WTC11 (cell line): ENCODE measurements around the gene IRF2BPL. TPM values are rescaled to one million over a fixed set of nuclear protein-coding genes. Genes with fewer than 3 reads are reported as not detected.

ENCODE experiments used
- ATAC-seq: fragments of 200-7000 bp; cut with Tn5 transposase; 2 replicates; pipeline ENCODE4 v1.10.0; 2021; ENCODE audit warnings: mild to moderate bottlenecking, moderate library complexity
- CTCF ChIA-PET: fragments of 300-600 bp; sonication (Branson Sonifier 250); formaldehyde crosslinking; loops from one replicate; lab custom pipeline; 2021; ENCODE audit warnings: antibody characterized with exemption; lab: Charles Lee
- POLR2A ChIA-PET: fragments of 350-600 bp; sonication (Branson Sonifier 250); formaldehyde crosslinking; loops from one replicate; lab custom pipeline; 2021; ENCODE audit warnings: antibody characterized with exemption; lab: Charles Lee
- DNase-seq: peaks from one replicate; pipeline ENCODE4 v3.0.0; 2021; ENCODE audit warnings: low spot score
- H3K27ac Mint-ChIP-seq: 2 replicates; pipeline ENCODE4 v1.8.0; 2021; ENCODE audit warnings: mixed read lengths
- H3K27me3 Mint-ChIP-seq: 2 replicates; pipeline ENCODE4 v1.8.0; 2021; ENCODE audit warnings: low read depth, mild to moderate bottlenecking, moderate library complexity, mixed read lengths
- H3K36me3 Mint-ChIP-seq: 2 replicates; pipeline ENCODE4 v1.8.0; 2021; ENCODE audit warnings: mixed read lengths
- H3K4me1 Mint-ChIP-seq: 2 replicates; pipeline ENCODE4 v1.8.0; 2022; ENCODE audit warnings: mixed read lengths
- H3K4me3 Mint-ChIP-seq: 2 replicates; pipeline ENCODE4 v1.8.0; 2021; ENCODE audit warnings: mild to moderate bottlenecking, moderate library complexity, mixed read lengths
- H3K9me3 Mint-ChIP-seq: 2 replicates; pipeline ENCODE4 v1.8.0; 2021; ENCODE audit warnings: mixed read lengths
- AFF4 ChIP-seq: sonication (generic); formaldehyde crosslinking; IDR thresholded peaks from 2 replicates; pipeline ENCODE4 v1.8.1; 2023; ENCODE audit warnings: mild to moderate bottlenecking, missing genetic modification reagents, borderline replicate concordance
- ATF3 ChIP-seq: sonication (generic); formaldehyde crosslinking; conservative IDR thresholded peaks from 2 replicates; pipeline ENCODE4 v1.8.1; 2022; ENCODE audit warnings: mild to moderate bottlenecking, missing genetic modification reagents
- CREM ChIP-seq: sonication (generic); formaldehyde crosslinking; IDR thresholded peaks from 2 replicates; pipeline ENCODE4 v1.8.1; 2022; ENCODE audit warnings: mild to moderate bottlenecking, missing genetic modification reagents, moderate library complexity
- ERG ChIP-seq: fragments of 250-450 bp; sonication (Bioruptor Pico); IDR thresholded peaks from 2 replicates; pipeline ENCODE4 v1.8.0; 2021; ENCODE audit warnings: mild to moderate bottlenecking
- ESRRA ChIP-seq: sonication (generic); formaldehyde crosslinking; IDR thresholded peaks from 2 replicates; pipeline ENCODE4 v1.8.1; 2022; ENCODE audit warnings: mild to moderate bottlenecking, missing genetic modification reagents, borderline replicate concordance
- GABPB1 ChIP-seq: sonication (generic); formaldehyde crosslinking; IDR thresholded peaks from 2 replicates; pipeline ENCODE4 v1.8.1; 2023; ENCODE audit warnings: mild to moderate bottlenecking, missing genetic modification reagents
- HMGA2 ChIP-seq: fragments of 250-450 bp; sonication (Bioruptor Pico); IDR thresholded peaks from 2 replicates; pipeline ENCODE4 v1.4.0; 2021; ENCODE audit warnings: mild to moderate bottlenecking, moderate library complexity
- IRF1 ChIP-seq: sonication (generic); formaldehyde crosslinking; IDR thresholded peaks from 2 replicates; pipeline ENCODE4 v1.8.0; 2023; ENCODE audit warnings: missing genetic modification reagents
- JAZF1 ChIP-seq: fragments of 250-450 bp; sonication (Bioruptor Pico); IDR thresholded peaks from 2 replicates; pipeline ENCODE4 v1.9.0; 2021; ENCODE audit warnings: moderate library complexity, mild to moderate bottlenecking, inconsistent platforms
- KAT7 ChIP-seq: sonication (generic); formaldehyde crosslinking; IDR thresholded peaks from 2 replicates; pipeline ENCODE4 v1.8.1; 2023; ENCODE audit warnings: missing genetic modification reagents, mild to moderate bottlenecking, borderline replicate concordance
- MAX ChIP-seq: sonication (generic); formaldehyde crosslinking; IDR thresholded peaks from 2 replicates; pipeline ENCODE4 v1.8.0; 2022; ENCODE audit warnings: mild to moderate bottlenecking, missing genetic modification reagents
- MLX ChIP-seq: sonication (generic); formaldehyde crosslinking; IDR thresholded peaks from 2 replicates; pipeline ENCODE4 v1.8.1; 2023; ENCODE audit warnings: mild to moderate bottlenecking, missing genetic modification reagents, moderate library complexity
- MYBL2 ChIP-seq: sonication (generic); formaldehyde crosslinking; IDR thresholded peaks from 2 replicates; pipeline ENCODE4 v1.8.1; 2023; ENCODE audit warnings: mild to moderate bottlenecking, moderate library complexity, missing genetic modification reagents
- SP1 ChIP-seq: sonication (generic); formaldehyde crosslinking; conservative IDR thresholded peaks from 2 replicates; pipeline ENCODE4 v1.8.1; 2022; ENCODE audit warnings: missing genetic modification reagents
- ZBTB21 ChIP-seq: sonication (generic); formaldehyde crosslinking; IDR thresholded peaks from 2 replicates; pipeline ENCODE4 v1.8.1; 2023; ENCODE audit warnings: mild to moderate bottlenecking, missing genetic modification reagents, borderline replicate concordance
- ZNF532 ChIP-seq: fragments of 250-450 bp; sonication (Bioruptor Pico); IDR thresholded peaks from 2 replicates; pipeline ENCODE4 v1.9.0; 2021; ENCODE audit warnings: mild to moderate bottlenecking, borderline replicate concordance
- ZNF671 ChIP-seq: fragments of 250-450 bp; sonication (Bioruptor Pico); IDR thresholded peaks from 2 replicates; pipeline ENCODE4 v1.8.0; 2021; ENCODE audit warnings: mild to moderate bottlenecking
- total RNA-seq: library from RNA; stranded (reverse); gene quantifications from 3 replicates; pipeline ENCODE4 v1.2.3, GENCODE V29; 2021

IRF2BPL gene
- total RNA-seq, 1 experiment from 2014 or later: 126 TPM

- TF ChIP-seq AFF4 (CRISPR knock-in tag) (0 out of 2 replicates have a peak, but pooled peaks have one; percentile 36), CREM (no peak), MYBL2 (CRISPR knock-in tag) (peak; percentile 64), ZBTB21 (no peak), GABPB1 (no peak), KAT7 (CRISPR knock-in tag) (peak; percentile 77), HMGA2 (0 out of 2 replicates have a peak, but pooled peaks have one; percentile 27), MAX (peak; percentile 35), ZNF671 (no peak), ATF3 (no peak)
Measured at GRCh38 chr14:77027538-77028383, 747 bp downstream of the IRF2BPL start (continued).

GRCh38 chr14:77026930-77027537 lies 1.5 kb downstream of the IRF2BPL start:
- no peaks in the 10 kb centered on the region for H3K9me3 Mint-ChIP-seq
- H3K4me1 Mint-ChIP-seq: peaks cover 58% of the 10 kb centered on the region
- TF ChIP-seq SP1 (CRISPR knock-in tag) (no peak), ESRRA (peak; percentile 61; the same call in 1 of the 2 replicates), ZBTB21 (0 out of 2 replicates have a peak, but pooled peaks have one; percentile 4), MLX (CRISPR knock-in tag) (0 out of 2 replicates have a peak, but pooled peaks have one; percentile 20)
- TF ChIP-seq, all 79 proteins: peak for 3
- DNase-seq: peak; percentile 45
- ChIA-PET CTCF (interaction anchor here (0.7 to 6.1 kb wide), 5 partner anchors 30 to 113 kb away, joined by 3 to 45 read pairs (median 4); no protein-coding TSS in a partner anchor), POLR2A (interaction anchor here (0.7 to 6.6 kb wide), 7 partner anchors 13 to 108 kb away, joined by 3 to 45 read pairs (median 16); no protein-coding TSS in a partner anchor)
- no peak for ATAC-seq
- Mint-ChIP-seq H3K4me3 (peak overlapping the region; percentile 82), H3K36me3 (peaks cover 9% of the 10 kb centered on the region), H3K27ac (no peak overlapping the region), H3K27me3 (peaks cover 2% of the 10 kb centered on the region; the same call in 1 of the 2 replicates)

GRCh38 chr14:77026166-77026929 lies 2.2 kb downstream of the IRF2BPL start:
- DNase-seq (no peak), ATAC-seq (no peak)
- CTCF ChIA-PET: interaction anchor here (0.7 to 6.1 kb wide), 7 partner anchors 18 to 113 kb away, joined by 3 to 45 read pairs (median 10); no protein-coding TSS in a partner anchor
- H3K4me3 Mint-ChIP-seq: peak overlapping the region; percentile 82
- H3K27ac Mint-ChIP-seq: peak overlapping the region; percentile 60; the same call in 1 of the 2 replicates
- peaks cover 2% of the 10 kb centered on the region; the same call in 1 of the 2 replicates for H3K27me3 Mint-ChIP-seq
- no peaks in the 10 kb centered on the region for H3K9me3 Mint-ChIP-seq
- peaks cover 9% of the 10 kb centered on the region for H3K36me3 Mint-ChIP-seq
- POLR2A ChIA-PET: interaction anchor here (0.7 to 6.6 kb wide), 8 partner anchors 7 to 107 kb away, joined by 3 to 45 read pairs (median 20); no protein-coding TSS in a partner anchor
- H3K4me1 Mint-ChIP-seq: peaks cover 56% of the 10 kb centered on the region
- TF ChIP-seq IRF1 (CRISPR knock-in tag): 0 out of 2 replicates have a peak, but pooled peaks have one; percentile 25
- TF ChIP-seq JAZF1: no peak
- no peak for TF ChIP-seq ERG (CRISPR knock-in tag)
- no peak for TF ChIP-seq ZNF532 (CRISPR knock-in tag)
